HEK293 (cell line): ENCODE results near the gene LSG1.

Experiments used
- FEZF1 ChIP-seq: fragments of 450-650 bp; formaldehyde crosslinking; IDR thresholded peaks from 2 replicates; pipeline ENCODE4 v1.5.1; 2016; ENCODE audit warnings: missing biosample characterization, missing genetic modification characterization
- IKZF3 ChIP-seq: fragments of 450-650 bp; IDR thresholded peaks from 2 replicates; pipeline ENCODE4 v1.5.0; 2018; ENCODE audit warnings: missing biosample characterization, mild to moderate bottlenecking, missing genetic modification characterization, moderate library complexity
- KLF16 ChIP-seq: fragments of 450-650 bp; formaldehyde crosslinking; IDR thresholded peaks from 2 replicates; pipeline ENCODE4 v1.5.1; 2017; ENCODE audit warnings: missing biosample characterization, missing genetic modification characterization
- KLF17 ChIP-seq: fragments of 450-650 bp; formaldehyde crosslinking; IDR thresholded peaks from 2 replicates; pipeline ENCODE4 v1.5.1; 2016; ENCODE audit warnings: missing biosample characterization, missing genetic modification characterization
- MYNN ChIP-seq: fragments of 450-650 bp; formaldehyde crosslinking; IDR thresholded peaks from 2 replicates; pipeline ENCODE4 v1.5.1; 2016; ENCODE audit warnings: missing biosample characterization, missing genetic modification characterization, borderline replicate concordance
- REPIN1 ChIP-seq: fragments of 450-650 bp; formaldehyde crosslinking; IDR thresholded peaks from 2 replicates; pipeline ENCODE4 v1.5.1; 2017; ENCODE audit warnings: missing biosample characterization, missing genetic modification characterization, low read depth
- SP7 ChIP-seq: fragments of 450-650 bp; formaldehyde crosslinking; IDR thresholded peaks from 2 replicates; pipeline ENCODE4 v1.5.1; 2016; ENCODE audit warnings: missing biosample characterization, missing genetic modification characterization
- ZBTB11 ChIP-seq: fragments of 450-650 bp; formaldehyde crosslinking; conservative IDR thresholded peaks from 2 replicates; pipeline ENCODE4 v1.5.1; 2016; ENCODE audit warnings: low read depth, missing biosample characterization, missing genetic modification characterization
- ZBTB8A ChIP-seq: fragments of 450-650 bp; formaldehyde crosslinking; IDR thresholded peaks from 2 replicates; pipeline ENCODE4 v1.5.1; 2016; ENCODE audit warnings: missing biosample characterization, missing genetic modification characterization
- ZEB2 ChIP-seq: fragments of 450-650 bp; formaldehyde crosslinking; IDR thresholded peaks from 2 replicates; pipeline ENCODE4 v1.5.1; 2016; ENCODE audit warnings: missing biosample characterization, missing genetic modification characterization
- ZFP41 ChIP-seq: fragments of 450-650 bp; formaldehyde crosslinking; IDR thresholded peaks from 2 replicates; pipeline ENCODE4 v1.5.1; 2016; ENCODE audit warnings: missing biosample characterization, missing genetic modification characterization, borderline replicate concordance
- ZFP69B ChIP-seq: fragments of 450-650 bp; formaldehyde crosslinking; IDR thresholded peaks from 2 replicates; pipeline ENCODE4 v1.5.1; 2016; ENCODE audit warnings: missing biosample characterization, missing genetic modification characterization
- ZNF10 ChIP-seq: fragments of 450-650 bp; formaldehyde crosslinking; IDR thresholded peaks from 2 replicates; pipeline ENCODE4 v1.5.1; 2017; ENCODE audit warnings: missing biosample characterization, missing genetic modification characterization
- ZNF2 ChIP-seq: fragments of 450-650 bp; formaldehyde crosslinking; IDR thresholded peaks from 2 replicates; pipeline ENCODE4 v1.5.1; 2016; ENCODE audit warnings: missing biosample characterization, missing genetic modification characterization
- ZNF341 ChIP-seq: fragments of 450-650 bp; formaldehyde crosslinking; IDR thresholded peaks from 2 replicates; pipeline ENCODE4; 2016; ENCODE audit warnings: low read depth, missing biosample characterization, missing genetic modification characterization
- ZNF529 ChIP-seq: fragments of 450-650 bp; formaldehyde crosslinking; IDR thresholded peaks from 2 replicates; pipeline ENCODE4 v1.5.1; 2017; ENCODE audit warnings: missing genetic modification characterization, missing biosample characterization; ENCODE audit not compliant: insufficient replicate concordance
- ZNF561 ChIP-seq: fragments of 450-650 bp; IDR thresholded peaks from 2 replicates; pipeline ENCODE4 v1.5.1; 2018; ENCODE audit warnings: missing biosample characterization, missing genetic modification characterization, borderline replicate concordance
- ZNF629 ChIP-seq: fragments of 450-650 bp; formaldehyde crosslinking; IDR thresholded peaks from 2 replicates; pipeline ENCODE4 v1.5.1; 2017; ENCODE audit warnings: missing biosample characterization, missing genetic modification characterization
- ZNF677 ChIP-seq: fragments of 450-650 bp; IDR thresholded peaks from 2 replicates; pipeline ENCODE4 v1.5.0; 2018; ENCODE audit warnings: missing biosample characterization, mild to moderate bottlenecking, missing genetic modification characterization, moderate library complexity
- ZNF777 ChIP-seq: fragments of 450-650 bp; formaldehyde crosslinking; IDR thresholded peaks from 2 replicates; pipeline ENCODE4 v1.5.1; 2017; ENCODE audit warnings: missing biosample characterization, missing genetic modification characterization, borderline replicate concordance
- ZNF843 ChIP-seq: fragments of 450-650 bp; formaldehyde crosslinking; IDR thresholded peaks from 2 replicates; pipeline ENCODE4 v1.5.1; 2016; ENCODE audit warnings: missing biosample characterization, missing genetic modification characterization
- TF ChIP-seq, protein P1 (sequence below): fragments of 450-650 bp; formaldehyde crosslinking; IDR thresholded peaks from 2 replicates; pipeline ENCODE4 v1.5.1; 2016; ENCODE audit warnings: missing biosample characterization, missing genetic modification characterization

The LSG1 gene

DNA sequence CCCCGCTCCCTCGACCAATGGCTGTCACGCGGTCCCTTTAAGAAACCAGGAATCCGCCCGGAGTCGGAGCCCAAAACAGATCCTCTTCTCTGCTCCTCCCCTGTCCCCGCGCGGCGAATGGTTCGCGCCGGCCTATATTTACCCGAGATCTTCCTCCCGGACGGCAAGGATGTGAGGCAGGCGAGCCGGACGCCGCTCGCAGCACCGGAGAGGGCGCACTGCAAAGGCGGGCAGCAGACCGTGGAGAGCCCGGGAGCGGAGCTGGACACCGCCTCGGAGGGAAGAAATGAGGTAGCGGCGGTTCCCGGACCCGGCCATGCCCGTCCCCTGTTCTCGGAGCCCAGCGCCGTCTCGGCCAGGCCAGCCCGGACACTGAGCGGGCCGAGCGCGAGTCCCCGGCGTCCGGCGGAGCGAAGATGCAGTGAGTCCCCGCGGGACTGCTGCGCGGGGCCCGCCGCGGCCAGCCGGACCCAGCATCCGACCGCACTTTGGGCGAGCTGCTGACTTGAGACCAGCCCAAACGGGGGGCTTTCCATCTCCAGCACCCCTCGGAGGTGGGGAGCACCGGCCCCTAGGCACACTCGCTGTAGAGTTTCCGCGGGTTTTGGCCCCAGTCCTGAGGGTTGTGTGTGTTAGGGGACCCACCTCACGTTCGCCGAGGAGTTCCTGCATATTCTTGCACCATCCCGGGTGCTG is 13.9 kb upstream of the LSG1 start, which contains the start of gene FAM43A (continued):
- TF ChIP-seq KLF17 (tag by site-specific recombination) (peak; percentile 79), KLF16 (tag by site-specific recombination) (0 out of 2 replicates have a peak, but pooled peaks have one; percentile 43), SP7 (tag by site-specific recombination) (peak; percentile 81), FEZF1 (tag by site-specific recombination) (no peak), ZNF10 (tag by site-specific recombination) (no peak), ZFP41 (no peak), ZNF341 (tag by site-specific recombination) (peak; percentile 70), ZNF561 (tag by site-specific recombination) (peak; percentile 75), ZNF2 (tag by site-specific recombination) (peak; percentile 97), ZNF529 (tag by site-specific recombination) (no peak), MYNN (tag by site-specific recombination) (no peak), IKZF3 (tag by site-specific recombination) (peak; percentile 37), ZBTB8A (tag by site-specific recombination) (peak; percentile 80), ZBTB11 (peak; percentile 63), ZNF777 (tag by site-specific recombination) (peak; percentile 72; the same call in 1 of the 2 replicates), ZNF629 (tag by site-specific recombination) (peak; percentile 59), ZEB2 (tag by site-specific recombination) (peak; percentile 84), ZNF677 (tag by site-specific recombination) (peak; percentile 49; the same call in 1 of the 2 replicates), ZNF843 (tag by site-specific recombination) (0 out of 2 replicates have a peak, but pooled peaks have one; percentile 45), REPIN1 (tag by site-specific recombination) (0 out of 2 replicates have a peak, but pooled peaks have one; percentile 43), ZFP69B (tag by site-specific recombination) (peak; percentile 83)
- TF ChIP-seq, protein P1, sequence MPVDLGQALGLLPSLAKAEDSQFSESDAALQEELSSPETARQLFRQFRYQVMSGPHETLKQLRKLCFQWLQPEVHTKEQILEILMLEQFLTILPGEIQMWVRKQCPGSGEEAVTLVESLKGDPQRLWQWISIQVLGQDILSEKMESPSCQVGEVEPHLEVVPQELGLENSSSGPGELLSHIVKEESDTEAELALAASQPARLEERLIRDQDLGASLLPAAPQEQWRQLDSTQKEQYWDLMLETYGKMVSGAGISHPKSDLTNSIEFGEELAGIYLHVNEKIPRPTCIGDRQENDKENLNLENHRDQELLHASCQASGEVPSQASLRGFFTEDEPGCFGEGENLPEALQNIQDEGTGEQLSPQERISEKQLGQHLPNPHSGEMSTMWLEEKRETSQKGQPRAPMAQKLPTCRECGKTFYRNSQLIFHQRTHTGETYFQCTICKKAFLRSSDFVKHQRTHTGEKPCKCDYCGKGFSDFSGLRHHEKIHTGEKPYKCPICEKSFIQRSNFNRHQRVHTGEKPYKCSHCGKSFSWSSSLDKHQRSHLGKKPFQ (tag by site-specific recombination) = no peak
